Endothelial cell of umbilical vein (primary cell): ENCODE results near the gene ZNF223. TPM values are rescaled to one million over a fixed set of nuclear protein-coding genes. Genes with fewer than 3 reads are reported as not detected.

Source experiments
- BruUV-seq: library from RNA; stranded (reverse); fragments of 400-500 nt; replicated peaks from 2 replicates; lab custom pipeline; 2021; lab: Mats Ljungman, UMichigan
- CTCF ChIA-PET: fragments of 300-600, 350-600 bp; sonication (Branson Sonifier 250); formaldehyde crosslinking; loops from one replicate; lab custom pipeline; 2021; ENCODE audit warnings: antibody characterized with exemption, inconsistent platforms; lab: Charles Lee
- POLR2A ChIA-PET: fragments of 300-600, 350-600 bp; sonication (Branson Sonifier 250); formaldehyde crosslinking; loops from one replicate; lab custom pipeline; 2021; ENCODE audit warnings: antibody characterized with exemption, inconsistent platforms; lab: Charles Lee
- DNase-seq: peaks from one replicate; pipeline ENCODE4 v3.0.0-alpha.2; 2011; ENCODE audit warnings: low read depth, low spot score
- FAIRE-seq: peaks from 2 replicates; lab custom pipeline; 2011; peaks lifted over from hg19 to GRCh38; lab: Jason Lieb, UNC
- H2AFZ ChIP-seq: 2 replicates; pipeline ENCODE4 v1.6.0; 2012; ENCODE audit warnings: low read depth, low read length, control low read depth, inconsistent platforms
- H3K27ac ChIP-seq: 2 replicates; pipeline ENCODE4 v1.5.1; 2011; ENCODE audit warnings: low read depth, mild to moderate bottlenecking, control low read depth, low read length, moderate library complexity; ENCODE audit not compliant: insufficient read depth
- H3K27me3 ChIP-seq, 2 experiments: 2 replicates each; pipeline versions ENCODE4 v1.6.0 to v1.6.1; 2011; ENCODE audit warnings: low read length in 2 of 2, mixed read lengths in 1 of 2; ENCODE audit not compliant: control insufficient read depth in 2 of 2, insufficient read depth in 2 of 2
- H3K36me3 ChIP-seq, 2 experiments: 2 replicates in 1 of 2; 3 replicates in 1 of 2; pipeline ENCODE4 v1.5.1; 2011; ENCODE audit warnings: low read length in 2 of 2, mild to moderate bottlenecking in 1 of 2, moderate library complexity in 1 of 2; ENCODE audit not compliant: control insufficient read depth in 2 of 2, insufficient read depth in 2 of 2; ENCODE audit errors: extremely low read depth in 1 of 2
- H3K4me1 ChIP-seq: 3 replicates; pipeline ENCODE4 v1.5.1; 2011; ENCODE audit warnings: mild to moderate bottlenecking, low read length; ENCODE audit not compliant: control insufficient read depth, insufficient read depth; ENCODE audit errors: extremely low read depth
- H3K4me2 ChIP-seq: 2 replicates; pipeline ENCODE4 v1.6.1; 2011; ENCODE audit warnings: low read length, control low read depth, mixed read lengths; ENCODE audit not compliant: insufficient read depth
- H3K4me3 ChIP-seq, 3 experiments: fragments of 200-600 bp in 1 of 3; sonication (generic), shearing (Covaris generic) in 1 of 3; replicated peaks in 1 of 3; 2 replicates each; pipeline ENCODE4 v1.5.1; 2011 to 2016; ENCODE audit warnings: control low read depth in 3 of 3, low read length in 3 of 3, mild to moderate bottlenecking in 2 of 3, inconsistent platforms in 1 of 3, low read depth in 1 of 3, moderate library complexity in 1 of 3; ENCODE audit not compliant: insufficient read depth in 1 of 3
- H3K79me2 ChIP-seq: 2 replicates; pipeline ENCODE4 v1.6.0; 2012; ENCODE audit warnings: low read length, inconsistent platforms; ENCODE audit not compliant: control insufficient read depth, insufficient read depth
- H3K9ac ChIP-seq: replicated peaks from 2 replicates; pipeline ENCODE3; 2011; ENCODE audit warnings: low read length, control low read depth; ENCODE audit not compliant: insufficient read depth; ENCODE audit errors: extremely low read depth
- H3K9me1 ChIP-seq: replicated peaks from 3 replicates; pipeline ENCODE4 v1.6.0; 2011; ENCODE audit warnings: mild to moderate bottlenecking, low read length; ENCODE audit not compliant: control insufficient read depth, insufficient read depth; ENCODE audit errors: extremely low read depth
- H3K9me3 ChIP-seq: replicated peaks from 2 replicates; pipeline ENCODE4 v1.5.1; 2012; ENCODE audit warnings: low read length, inconsistent platforms; ENCODE audit not compliant: control insufficient read depth, insufficient read depth
- H4K20me1 ChIP-seq: replicated peaks from 2 replicates; pipeline ENCODE3; 2011; ENCODE audit warnings: mild to moderate bottlenecking, low read length; ENCODE audit not compliant: control insufficient read depth, insufficient read depth; ENCODE audit errors: extremely low read depth
- EZH2 ChIP-seq: IDR thresholded peaks from 2 replicates; pipeline ENCODE4 v1.6.1; 2012; ENCODE audit warnings: borderline replicate concordance, low read depth, mild to moderate bottlenecking, moderate library complexity, low read length, inconsistent platforms; ENCODE audit not compliant: severe bottlenecking
- MYC ChIP-seq: IDR thresholded peaks from one replicate; pipeline ENCODE4 v1.6.1; 2011; ENCODE audit warnings: mild to moderate bottlenecking, low read depth, low read length
- POLR2A ChIP-seq: IDR thresholded peaks from 2 replicates; pipeline ENCODE4 v1.6.1; 2012; ENCODE audit warnings: low read depth, mild to moderate bottlenecking, control low read depth, low read length
- POLR2AphosphoS5 ChIP-seq: IDR thresholded peaks from 2 replicates; pipeline ENCODE4 v1.6.1; 2012; ENCODE audit warnings: low read depth, mild to moderate bottlenecking, control low read depth, low read length, moderate library complexity; ENCODE audit not compliant: insufficient read depth
- dilution Hi-C: fragments of 300-500 bp; cut with MboI; formaldehyde crosslinking; loops from one replicate; pipeline ENCODE4 v1.15.0; 2019; ENCODE audit warnings: low sequenced_read_pairs; ENCODE audit not compliant: extremely low pct_ligation_motif_present
- intact Hi-C: fragments of 100-400 bp; cut with micrococcal nuclease; formaldehyde crosslinking; loops from one replicate; pipeline ENCODE4 v1.10.0; 2022
- polyA plus RNA-seq, 4 experiments: library from polyadenylated mRNA; depleted of rRNA in 3 of 4; stranded (reverse) in 3 of 4; unstranded in 1 of 4; fragments of >200 nt; gene quantifications; 2 replicates each; pipeline versions ENCODE4 v1.2.1 to v1.2.3, GENCODE V29; 2011 to 2012; ENCODE audit warnings: missing spikeins in 1 of 4
- total RNA-seq: library from RNA; stranded (reverse); gene quantifications from 2 replicates; pipeline ENCODE4 v1.2.3, GENCODE V29; 2021
- TF ChIP-seq, protein P1 (sequence below), 2 donors: IDR thresholded peaks; 1 replicate in 1 of 2; 2 replicates in 1 of 2; pipeline ENCODE4 v1.5.1; 2011; ENCODE audit warnings: low read length in 2 of 2, mild to moderate bottlenecking in 2 of 2, moderate library complexity in 2 of 2, control low read depth in 1 of 2, inconsistent platforms in 1 of 2, low read depth in 1 of 2; ENCODE audit not compliant: insufficient read depth in 1 of 2; ENCODE audit errors: extremely low read depth in 1 of 2

The ZNF223 gene
- total and polyA plus RNA-seq, 2 donors (not counting 3 experiments of a cell fraction or from before 2014, with no cell fraction given) = 1.6 to 3.7 TPM

DNA sequence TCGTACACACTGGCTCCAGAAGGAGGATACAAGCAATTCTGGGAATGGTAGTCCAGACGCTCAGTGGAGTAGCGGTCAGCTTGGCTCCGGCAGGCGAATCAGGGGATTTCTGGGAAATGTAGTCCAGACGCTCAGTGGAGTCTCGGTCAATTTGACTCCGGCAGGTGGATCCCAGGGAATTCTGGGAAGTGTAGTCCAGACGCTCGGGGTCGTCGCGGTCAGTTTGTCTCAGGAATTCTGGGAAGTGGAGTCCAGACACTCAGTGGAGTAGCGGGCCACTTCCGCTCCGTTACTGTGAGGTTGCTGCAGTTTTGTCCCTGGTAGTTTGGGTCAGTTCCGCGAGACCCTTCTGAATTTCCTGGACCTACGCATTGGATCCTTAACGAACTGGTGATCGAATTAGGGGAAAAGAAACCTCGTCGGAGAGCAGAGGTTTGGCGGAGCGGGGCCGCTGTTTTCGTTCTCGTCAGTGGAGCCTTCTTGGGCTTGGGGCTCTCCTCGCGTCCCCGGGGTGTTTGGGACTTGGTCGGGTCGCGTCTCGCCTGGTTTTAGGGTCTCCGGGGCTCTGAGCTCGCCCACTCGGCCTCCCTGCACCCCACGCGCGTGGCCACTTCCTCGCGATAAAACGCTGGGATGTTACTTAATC is 61.4 kb downstream of the ZNF223 start, which contains the start of gene ZNF225:
Gene ZNF225 (plus strand): TSS at position 262 of the 646 bp plus-strand sequence. CDS start 2,429 bp downstream, outside the sequence.
- Histone ChIP-seq H3K79me2 (no peaks in the 10 kb centered on the region), H4K20me1 (no peaks in the 10 kb centered on the region), H3K4me1 (peaks cover 6% of the 10 kb centered on the region), H3K27me3 (no peaks in the 10 kb centered on the region), H3K9me3 (peaks cover 3% of the 10 kb centered on the region), H3K4me2 (peak within 1 kb of the TSS; percentile 92), H3K36me3 (peaks cover 0 to 2% of the 10 kb centered on the region in 2 experiments), H2AFZ (peak within 1 kb of the TSS; percentile 87), H3K9me1 (no peaks in the 10 kb centered on the region), H3K9ac (peak within 1 kb of the TSS; percentile 70), H3K27ac (peak within 1 kb of the TSS; percentile 32), H3K4me3 (peak within 1 kb of the TSS; percentile 80 to 94 (median 84))
- TF ChIP-seq MYC (no peak), EZH2 (no peak), POLR2AphosphoS5 (peak; percentile 66), POLR2A (peak; percentile 85)
- TF ChIP-seq, protein P1, sequence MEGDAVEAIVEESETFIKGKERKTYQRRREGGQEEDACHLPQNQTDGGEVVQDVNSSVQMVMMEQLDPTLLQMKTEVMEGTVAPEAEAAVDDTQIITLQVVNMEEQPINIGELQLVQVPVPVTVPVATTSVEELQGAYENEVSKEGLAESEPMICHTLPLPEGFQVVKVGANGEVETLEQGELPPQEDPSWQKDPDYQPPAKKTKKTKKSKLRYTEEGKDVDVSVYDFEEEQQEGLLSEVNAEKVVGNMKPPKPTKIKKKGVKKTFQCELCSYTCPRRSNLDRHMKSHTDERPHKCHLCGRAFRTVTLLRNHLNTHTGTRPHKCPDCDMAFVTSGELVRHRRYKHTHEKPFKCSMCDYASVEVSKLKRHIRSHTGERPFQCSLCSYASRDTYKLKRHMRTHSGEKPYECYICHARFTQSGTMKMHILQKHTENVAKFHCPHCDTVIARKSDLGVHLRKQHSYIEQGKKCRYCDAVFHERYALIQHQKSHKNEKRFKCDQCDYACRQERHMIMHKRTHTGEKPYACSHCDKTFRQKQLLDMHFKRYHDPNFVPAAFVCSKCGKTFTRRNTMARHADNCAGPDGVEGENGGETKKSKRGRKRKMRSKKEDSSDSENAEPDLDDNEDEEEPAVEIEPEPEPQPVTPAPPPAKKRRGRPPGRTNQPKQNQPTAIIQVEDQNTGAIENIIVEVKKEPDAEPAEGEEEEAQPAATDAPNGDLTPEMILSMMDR (IDR thresholded peaks at IDR 0.05; ENCODE audit: extremely low read depth in 1 of 2, insufficient read depth in 1 of 2, low read depth in 1 of 2, low read length in 2 of 2) = no peak
- dilution Hi-C loops = no loop called here
- ChIA-PET CTCF (interaction anchor here (1.1 kb wide), 1 partner anchor 178 kb away, joined by 3 read pairs; the partner anchor contains the start of gene ZNF45), POLR2A (interaction anchor here (1.1 kb wide), 1 partner anchor 109 kb away, joined by 3 read pairs; no protein-coding TSS in a partner anchor)
- BruUV-seq = TSS peak; percentile 53
- peak; percentile 99 for FAIRE-seq
- peak; percentile 98 for DNase-seq
- intact Hi-C loops = loop anchor here (1.0 to 10.0 kb wide), 16 partner anchors 19 to 387 kb away; partner anchors contain the start of genes SMG9, ZNF112, ZNF155 and ZNF180
